ENCODE data around the gene SKIDA1.

The SKIDA1 gene

GRCh38 chr10:21495002-21495751 lies 30.3 kb downstream of the SKIDA1 start:
- Histone ChIP-seq H3K36me3 (ENCODE audit: insufficient read depth, low read length) (no peaks in the 10 kb centered on the region), H2AFZ (ENCODE audit: low read length) (no peak overlapping the region), H3K79me2 (ENCODE audit: insufficient read depth, low read length) (no peaks in the 10 kb centered on the region), H3K27me3 (ENCODE audit: insufficient read depth, low read length) (no peaks in the 10 kb centered on the region), H3K4me1 (ENCODE audit: insufficient read depth, low read length, severe bottlenecking) (peaks cover 23% of the 10 kb centered on the region), H3K9me2 (ENCODE audit: low read depth, low read length) (no peaks in the 10 kb centered on the region), H3K4me2 (ENCODE audit: low read length) (peak overlapping the region; percentile 84), H3K9ac (ENCODE audit: low read length) (no peak overlapping the region), H4K20me1 (ENCODE audit: insufficient read depth, low read length) (no peaks in the 10 kb centered on the region), H3F3A (ENCODE audit: insufficient read depth, low read length) (0 out of 2 replicates have a peak, but pooled peaks cover 3% of the 10 kb centered on the region), H3K27ac (ENCODE audit: low read depth, low read length, poor library complexity, severe bottlenecking) (no peak overlapping the region), H3K4me3 (ENCODE audit: low read depth, low read length, poor library complexity, severe bottlenecking) (peak overlapping the region; percentile 71), H3K9me3 (ENCODE audit: low read length) (no peaks in the 10 kb centered on the region)
- TF ChIP-seq EZH2 (IDR thresholded peaks at IDR 0.05; ENCODE audit: borderline replicate concordance, low read length), result no peak
- TF ChIP-seq, protein P1, sequence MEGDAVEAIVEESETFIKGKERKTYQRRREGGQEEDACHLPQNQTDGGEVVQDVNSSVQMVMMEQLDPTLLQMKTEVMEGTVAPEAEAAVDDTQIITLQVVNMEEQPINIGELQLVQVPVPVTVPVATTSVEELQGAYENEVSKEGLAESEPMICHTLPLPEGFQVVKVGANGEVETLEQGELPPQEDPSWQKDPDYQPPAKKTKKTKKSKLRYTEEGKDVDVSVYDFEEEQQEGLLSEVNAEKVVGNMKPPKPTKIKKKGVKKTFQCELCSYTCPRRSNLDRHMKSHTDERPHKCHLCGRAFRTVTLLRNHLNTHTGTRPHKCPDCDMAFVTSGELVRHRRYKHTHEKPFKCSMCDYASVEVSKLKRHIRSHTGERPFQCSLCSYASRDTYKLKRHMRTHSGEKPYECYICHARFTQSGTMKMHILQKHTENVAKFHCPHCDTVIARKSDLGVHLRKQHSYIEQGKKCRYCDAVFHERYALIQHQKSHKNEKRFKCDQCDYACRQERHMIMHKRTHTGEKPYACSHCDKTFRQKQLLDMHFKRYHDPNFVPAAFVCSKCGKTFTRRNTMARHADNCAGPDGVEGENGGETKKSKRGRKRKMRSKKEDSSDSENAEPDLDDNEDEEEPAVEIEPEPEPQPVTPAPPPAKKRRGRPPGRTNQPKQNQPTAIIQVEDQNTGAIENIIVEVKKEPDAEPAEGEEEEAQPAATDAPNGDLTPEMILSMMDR (IDR thresholded peaks at IDR 0.05; ENCODE audit: low read length), result no peak

GRCh38 chr10:21494191-21495001 lies 31.1 kb downstream of the SKIDA1 start:
- Histone ChIP-seq H4K20me1 (ENCODE audit: insufficient read depth, low read length) (no peaks in the 10 kb centered on the region), H3K9ac (ENCODE audit: low read length) (no peak overlapping the region), H3K79me2 (ENCODE audit: insufficient read depth, low read length) (no peaks in the 10 kb centered on the region), H3K9me3 (ENCODE audit: low read length) (no peaks in the 10 kb centered on the region), H3K27me3 (ENCODE audit: insufficient read depth, low read length) (no peaks in the 10 kb centered on the region), H3K4me2 (ENCODE audit: low read length) (peak overlapping the region; percentile 40; the same call in 1 of the 2 replicates), H3K4me3 (ENCODE audit: low read depth, low read length, poor library complexity, severe bottlenecking) (peak overlapping the region; percentile 27), H3K36me3 (ENCODE audit: insufficient read depth, low read length) (no peaks in the 10 kb centered on the region), H3K27ac (ENCODE audit: low read depth, low read length, poor library complexity, severe bottlenecking) (no peak overlapping the region), H3K9me2 (ENCODE audit: low read depth, low read length) (no peaks in the 10 kb centered on the region), H3K4me1 (ENCODE audit: insufficient read depth, low read length, severe bottlenecking) (peaks cover 23% of the 10 kb centered on the region), H3F3A (ENCODE audit: insufficient read depth, low read length) (0 out of 2 replicates have a peak, but pooled peaks cover 3% of the 10 kb centered on the region), H2AFZ (ENCODE audit: low read length) (no peak overlapping the region)
- TF ChIP-seq, protein P1 (IDR thresholded peaks at IDR 0.05; ENCODE audit: low read length), result no peak
- TF ChIP-seq EZH2 (IDR thresholded peaks at IDR 0.05; ENCODE audit: borderline replicate concordance, low read length), result no peak

DNA sequence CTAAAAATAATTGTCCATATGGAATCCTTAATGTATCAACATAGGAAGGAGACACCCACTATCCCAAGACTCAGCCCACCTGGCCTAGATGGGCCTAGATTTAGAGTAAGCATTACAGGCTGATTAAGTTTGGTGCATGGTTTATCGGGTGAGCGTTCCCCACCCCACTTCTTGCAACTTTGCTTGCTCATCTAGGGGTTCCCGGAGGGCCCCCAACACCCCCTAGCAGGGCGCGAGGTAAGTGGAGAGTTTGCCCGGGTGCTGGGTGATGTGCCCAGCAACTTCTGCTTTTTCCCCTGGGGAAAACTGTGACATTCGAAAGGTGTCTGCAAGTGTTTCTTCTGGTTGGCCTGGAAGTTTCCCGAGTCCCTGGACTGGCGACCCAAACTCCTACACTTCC lies 31.7 kb downstream of the SKIDA1 start:
- no peak overlapping the region for H3K9ac ChIP-seq (ENCODE audit: low read length)
- H3K9me3 ChIP-seq (ENCODE audit: low read length), result no peaks in the 10 kb centered on the region
- no peak overlapping the region for H2AFZ ChIP-seq (ENCODE audit: low read length)
- 0 out of 2 replicates have a peak, but pooled peaks cover 3% of the 10 kb centered on the region for H3F3A ChIP-seq (ENCODE audit: insufficient read depth, low read length)
- no peak overlapping the region for H3K4me3 ChIP-seq (ENCODE audit: low read depth, low read length, poor library complexity, severe bottlenecking)
- no peaks in the 10 kb centered on the region for H4K20me1 ChIP-seq (ENCODE audit: insufficient read depth, low read length)
- H3K4me2 ChIP-seq (ENCODE audit: low read length), result no peak overlapping the region; the same call in 1 of the 2 replicates
- H3K79me2 ChIP-seq (ENCODE audit: insufficient read depth, low read length), result no peaks in the 10 kb centered on the region
- no peak for TF ChIP-seq EZH2 (IDR thresholded peaks at IDR 0.05; ENCODE audit: borderline replicate concordance, low read length)
- no peak overlapping the region for H3K27ac ChIP-seq (ENCODE audit: low read depth, low read length, poor library complexity, severe bottlenecking)
- H3K27me3 ChIP-seq (ENCODE audit: insufficient read depth, low read length), result no peaks in the 10 kb centered on the region
- H3K9me2 ChIP-seq (ENCODE audit: low read depth, low read length), result no peaks in the 10 kb centered on the region
- H3K4me1 ChIP-seq (ENCODE audit: insufficient read depth, low read length, severe bottlenecking), result peaks cover 23% of the 10 kb centered on the region
- no peaks in the 10 kb centered on the region for H3K36me3 ChIP-seq (ENCODE audit: insufficient read depth, low read length)
